ENCODE data around the gene DUSP22.

- TF ChIP-seq POLR2A (IDR thresholded peaks at IDR 0.05; ENCODE audit: low read length) (no peak), GATA1 (IDR thresholded peaks at IDR 0.05; ENCODE audit: low read depth, low read length) (no peak)
Measured at GRCh38 chr6:365835-366234, 73.5 kb downstream of the DUSP22 start.
